GM21786 (cell line): ENCODE results near the gene GRB2.
A peak's percentile ranks its signal among the peaks of the same experiment; 100 is the strongest.

Source experiments
- ATAC-seq: cut with Tn5 transposase; IDR thresholded peaks from one replicate; pipeline ENCODE4 v1.9.1; 2021; ENCODE audit not compliant: unreplicated experiment

GRB2 gene

GRCh38 chr17:75414488-75414887 is 9.0 kb upstream of the GRB2 start:
- ATAC-seq: no peak

GRCh38 chr17:75412455-75413317 is 7.2 kb upstream of the GRB2 start:
- no peak for ATAC-seq

- no peak for ATAC-seq
Observed at GRCh38 chr17:75411328-75412067, 6.0 kb upstream of the GRB2 start.

GRCh38 chr17:75410141-75410540 is 4.7 kb upstream of the GRB2 start:
- ATAC-seq: no peak

- ATAC-seq: no peak
Observed at GRCh38 chr17:75407655-75408352, 2.3 kb upstream of the GRB2 start.

GRCh38 chr17:75406222-75406615 is 741 bp upstream of the GRB2 start:
- ATAC-seq: no peak

GRCh38 chr17:75404731-75405364 is 630 bp downstream of the GRB2 start:
- peak; percentile 19 for ATAC-seq

GRCh38 chr17:75404223-75404730 is 1.2 kb downstream of the GRB2 start:
- ATAC-seq: no peak

- ATAC-seq: no peak
Observed at GRCh38 chr17:75403131-75403530, 2.3 kb downstream of the GRB2 start.

- no peak for ATAC-seq
Observed at GRCh38 chr17:75402026-75402425, 3.5 kb downstream of the GRB2 start.

- ATAC-seq: no peak
Observed at GRCh38 chr17:75400326-75400939, 5.0 kb downstream of the GRB2 start.

- ATAC-seq: no peak
Observed at GRCh38 chr17:75398279-75398678, 7.2 kb downstream of the GRB2 start.

- no peak for ATAC-seq
Observed at GRCh38 chr17:75397217-75397616, 8.3 kb downstream of the GRB2 start.

- no peak for ATAC-seq
Observed at GRCh38 chr17:75396796-75397195, 8.7 kb downstream of the GRB2 start.

GRCh38 chr17:75396025-75396424 is 9.5 kb downstream of the GRB2 start:
- ATAC-seq: no peak

- no peak for ATAC-seq
Observed at GRCh38 chr17:75394332-75394918, 11.1 kb downstream of the GRB2 start.

- ATAC-seq: peak; percentile 85
Observed at GRCh38 chr17:75393523-75394331, 11.8 kb downstream of the GRB2 start.

- ATAC-seq: no peak
Observed at GRCh38 chr17:75392559-75392958, 12.9 kb downstream of the GRB2 start.

- ATAC-seq: no peak
Observed at GRCh38 chr17:75390982-75391381, 14.5 kb downstream of the GRB2 start.
